ENCODE measurements around the gene PCGF3.
"Not testable (repeated sequence)": the region's sequence is repeated elsewhere in the genome, so short reads cannot be mapped to it uniquely, and the experiment has no call there.

Gene PCGF3

DNA sequence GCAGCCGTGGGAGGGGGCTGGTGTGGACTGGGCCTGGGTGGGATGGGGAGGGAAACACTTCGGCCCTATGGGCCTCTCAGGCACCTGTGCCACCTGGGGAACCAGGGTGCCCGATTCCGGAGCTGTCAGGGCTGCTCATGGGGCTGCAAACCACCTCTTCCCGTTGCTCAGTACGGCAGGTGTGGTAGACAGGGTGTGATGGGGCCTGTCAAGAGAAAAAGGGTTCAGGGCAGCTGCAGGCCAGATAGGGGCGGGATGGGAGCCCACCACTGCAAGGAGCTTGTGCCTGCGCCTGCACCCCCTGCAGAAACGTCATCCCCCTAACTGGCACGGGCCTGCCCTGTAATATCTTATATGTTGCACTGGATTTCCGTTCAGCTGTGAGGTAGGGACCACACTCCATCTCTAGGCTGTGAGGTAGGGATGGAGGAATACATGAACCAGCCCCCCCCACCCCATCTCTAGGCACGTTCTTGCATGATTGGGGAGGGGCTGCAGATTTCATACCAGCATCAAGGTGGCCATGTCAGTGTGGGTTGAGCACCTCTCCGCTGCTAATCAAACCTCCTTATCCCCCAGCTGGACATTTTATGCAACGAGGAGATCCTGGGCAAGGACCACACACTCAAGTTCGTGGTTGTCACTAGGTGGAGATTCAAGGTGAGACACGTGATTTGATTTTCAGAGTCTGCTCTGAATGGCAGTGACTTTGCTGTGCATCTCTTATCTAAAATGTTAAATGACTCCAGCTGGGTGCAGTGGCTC lies 59.0 kb downstream of the PCGF3 start:
- DNase-seq (ENCODE audit: low read depth), result no peak

DNA sequence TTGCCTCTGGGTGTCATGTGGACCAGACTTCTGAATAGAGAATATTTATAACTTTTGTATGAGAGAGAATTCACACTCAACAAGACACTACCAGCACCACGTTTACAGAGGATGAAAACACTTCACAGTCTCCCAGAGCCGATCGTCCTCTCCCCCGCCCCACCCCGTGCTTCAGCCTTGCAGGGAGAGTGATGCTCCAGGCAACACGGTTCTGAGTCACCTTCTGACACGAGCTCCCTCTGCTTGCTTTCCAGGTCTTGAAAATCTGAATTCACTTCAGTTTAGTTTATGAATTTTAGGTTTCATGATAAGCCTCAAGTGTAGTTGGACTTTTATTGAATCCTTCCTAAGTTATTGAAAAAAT lies 60.5 kb downstream of the PCGF3 start:
- DNase-seq (ENCODE audit: low read depth), result peak; percentile 43

DNA sequence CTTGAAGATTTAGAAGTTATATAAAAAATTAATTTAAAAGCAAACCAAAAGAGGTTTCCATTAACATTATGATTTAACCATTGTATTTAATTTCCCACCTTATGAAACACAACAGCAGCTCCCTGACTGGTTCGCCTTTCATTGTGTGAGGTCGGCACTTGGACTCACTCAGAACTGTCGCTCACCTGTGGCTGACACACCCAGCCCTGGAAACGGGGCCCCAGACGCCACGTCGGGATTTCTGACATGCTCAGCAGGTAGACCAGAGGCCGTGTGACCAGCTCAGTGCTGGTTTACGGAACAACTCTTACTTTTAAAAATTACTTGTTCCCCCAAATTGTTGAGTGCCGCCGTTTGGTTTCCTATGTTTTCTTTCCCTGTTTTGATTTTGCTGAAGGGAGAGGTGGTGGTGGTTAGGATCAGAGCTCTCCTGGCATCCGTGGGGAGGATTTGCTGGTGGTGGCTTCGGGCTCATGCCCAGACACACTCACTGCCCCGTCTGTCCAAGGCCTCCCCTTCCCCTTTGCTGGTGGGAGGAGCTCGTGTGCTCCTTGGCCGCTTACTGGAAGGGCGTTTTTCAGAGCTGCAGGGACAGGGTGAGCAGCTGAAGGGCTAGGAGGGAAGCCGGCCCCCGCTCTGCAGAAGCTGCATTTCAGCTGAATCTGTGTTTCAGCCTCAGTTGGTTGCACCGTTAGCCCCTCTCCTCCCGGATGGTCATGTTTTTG lies 61.1 kb downstream of the PCGF3 start:
- no peak for DNase-seq (ENCODE audit: low read depth)

DNA sequence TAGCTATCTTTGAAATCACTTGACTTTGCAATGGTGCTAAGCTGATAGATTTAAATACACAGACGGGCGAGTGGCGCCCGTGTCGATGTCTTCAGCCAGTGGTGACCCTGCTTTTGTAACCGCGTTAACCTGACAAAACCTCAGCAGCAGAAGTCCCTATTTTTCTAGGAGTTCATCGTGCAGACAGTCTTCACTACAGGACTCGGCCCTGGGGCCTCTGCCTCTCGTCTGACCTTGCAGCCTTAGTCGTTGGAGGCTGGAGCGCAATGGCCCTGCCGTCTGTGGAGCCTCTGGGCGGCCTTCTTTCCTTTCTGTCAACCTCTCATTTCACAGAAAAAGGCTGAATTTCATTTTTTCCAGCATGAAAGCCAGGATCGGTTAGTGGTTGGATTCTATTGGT lies 62.4 kb downstream of the PCGF3 start:
- DNase-seq (ENCODE audit: low read depth), result no peak

DNA sequence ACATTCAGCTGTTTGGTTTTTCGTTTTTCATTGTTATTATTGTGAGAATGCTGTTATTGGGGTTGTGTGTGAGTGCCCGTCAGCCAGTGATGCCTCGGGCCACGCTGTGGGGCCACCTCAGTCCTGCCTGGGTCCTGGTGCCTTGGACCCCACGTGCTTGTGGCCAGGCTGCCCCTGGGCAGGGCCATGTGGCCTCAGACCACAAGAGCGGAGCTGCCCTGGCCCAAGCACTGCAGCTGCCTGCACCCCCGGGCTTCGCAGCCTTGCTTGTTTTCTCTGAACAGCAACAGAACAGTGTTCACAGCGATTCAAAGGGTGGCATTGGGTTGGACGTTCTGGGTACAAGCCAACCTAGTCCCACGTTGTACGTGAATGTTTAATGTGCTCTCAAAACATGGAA lies 63.4 kb downstream of the PCGF3 start:
- DNase-seq (ENCODE audit: low read depth), result no peak

DNA sequence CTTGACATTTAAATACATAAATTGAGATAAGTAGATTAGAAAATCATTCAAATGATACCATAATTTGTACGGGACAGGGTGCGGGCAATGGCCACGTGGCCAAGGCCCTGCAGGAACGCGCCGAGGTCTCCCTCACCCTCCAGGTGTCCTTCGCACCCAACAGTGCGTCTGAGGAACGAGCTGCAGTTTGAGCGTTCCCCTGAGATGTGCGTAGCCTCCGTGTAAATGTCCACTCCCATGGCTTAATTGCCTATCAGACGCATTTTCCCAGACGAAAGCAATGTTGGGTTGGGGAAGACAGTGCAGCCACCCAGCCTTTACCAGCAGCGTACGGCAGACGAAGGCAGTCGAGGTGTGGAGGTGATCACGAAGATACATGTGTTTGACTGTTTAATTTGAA lies 63.9 kb downstream of the PCGF3 start:
- DNase-seq (ENCODE audit: low read depth), result no peak

DNA sequence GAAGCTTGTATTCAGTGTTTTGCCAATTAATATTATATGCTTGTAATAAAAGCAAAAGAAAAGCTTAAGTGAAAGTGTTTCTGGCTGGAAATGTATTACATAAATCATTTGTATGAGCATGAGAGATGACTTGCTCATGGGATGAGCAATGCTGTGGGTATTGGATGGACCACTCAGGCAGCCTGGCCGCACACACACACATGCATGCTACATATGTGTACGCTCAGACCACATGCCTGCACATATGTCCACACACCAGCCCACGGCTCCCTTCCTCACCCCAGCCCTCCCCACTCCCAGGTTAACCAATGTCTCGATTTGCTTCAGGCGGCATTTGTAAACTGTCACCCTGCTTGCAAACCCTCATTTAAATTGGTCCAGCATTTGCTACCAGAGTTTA lies 64.4 kb downstream of the PCGF3 start:
- peak; percentile 9 for DNase-seq (ENCODE audit: low read depth)

DNA sequence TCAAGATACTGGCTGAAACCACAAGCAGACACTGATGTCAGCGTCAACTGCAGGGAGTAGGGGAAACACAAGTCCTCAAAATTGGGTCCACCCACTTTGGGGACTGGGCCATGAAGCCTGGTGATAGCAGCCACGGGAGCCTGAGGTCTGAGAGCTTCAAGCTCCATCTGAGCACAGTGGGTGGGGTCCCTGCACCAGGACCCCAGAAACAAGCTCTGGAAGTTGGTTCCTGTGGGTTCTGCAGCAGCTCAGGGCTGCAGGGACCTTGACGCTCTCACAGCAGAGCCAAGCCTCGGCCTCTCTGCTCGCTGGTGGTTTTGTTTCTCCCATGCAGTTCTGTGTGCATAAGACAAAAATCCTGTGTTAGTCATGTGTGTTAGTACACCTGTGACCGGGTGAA lies 65.8 kb downstream of the PCGF3 start:
- no peak for DNase-seq (ENCODE audit: low read depth)

DNA sequence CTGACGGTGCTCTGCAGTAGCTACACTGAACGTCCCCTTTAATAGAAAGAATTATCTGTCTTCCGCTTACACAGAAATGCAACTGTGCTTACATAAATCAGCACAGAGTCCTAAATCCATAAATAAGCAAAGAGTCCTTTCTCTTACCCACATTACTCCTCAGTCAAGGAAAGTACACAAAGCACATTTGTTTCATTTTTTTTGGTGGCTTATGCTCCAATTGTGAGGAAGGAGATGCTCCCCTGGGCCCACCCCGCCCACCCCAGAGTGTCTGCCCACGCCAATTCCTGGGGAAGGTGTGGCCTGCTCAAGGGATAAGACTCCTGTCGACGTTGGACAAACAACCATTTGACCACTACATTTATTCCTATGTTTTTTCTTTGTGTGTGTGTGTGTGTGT lies 66.5 kb downstream of the PCGF3 start:
- DNase-seq (ENCODE audit: low read depth), result no peak

DNA sequence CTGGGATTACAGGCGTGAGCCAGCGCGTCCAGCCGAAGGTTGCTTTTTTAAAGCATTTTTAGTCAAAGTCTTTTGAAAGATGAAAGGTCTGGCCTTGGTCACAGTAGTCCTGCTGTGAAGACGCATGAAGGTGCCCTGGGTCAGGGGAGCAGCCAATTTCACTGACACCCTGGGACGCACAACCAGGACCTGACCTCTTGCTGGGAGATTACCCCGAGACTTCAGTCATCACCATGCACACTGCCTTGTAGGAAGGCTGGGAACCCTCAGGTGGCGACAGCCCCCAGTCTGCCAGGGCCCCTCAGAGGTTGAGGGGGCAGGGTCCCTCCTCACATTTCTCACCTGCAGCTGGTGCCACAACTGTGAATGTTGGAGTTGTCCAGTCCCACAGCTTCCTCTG lies 67.1 kb downstream of the PCGF3 start:
- no peak for DNase-seq (ENCODE audit: low read depth)

DNA sequence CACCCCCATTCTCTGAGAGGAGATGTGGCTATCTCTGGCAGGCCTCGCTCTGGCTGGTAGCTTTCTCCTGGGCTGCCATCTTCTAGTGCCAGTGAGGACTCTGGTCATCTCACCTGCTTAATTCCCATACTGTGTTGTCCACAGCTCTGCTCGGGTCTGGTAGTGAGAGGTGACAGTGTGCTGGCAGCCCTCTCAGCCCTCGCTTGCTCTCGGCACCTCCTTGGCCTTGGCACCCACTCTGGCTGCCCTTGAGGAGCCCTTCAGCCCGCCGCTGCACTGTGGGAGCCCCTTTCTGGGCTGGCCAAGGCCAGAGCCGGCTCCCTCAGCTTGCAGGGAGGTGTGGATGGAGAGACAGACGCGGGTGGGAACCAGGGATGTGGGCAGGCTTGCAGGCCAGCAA lies 67.6 kb downstream of the PCGF3 start:
- DNase-seq (ENCODE audit: low read depth), result no peak

DNA sequence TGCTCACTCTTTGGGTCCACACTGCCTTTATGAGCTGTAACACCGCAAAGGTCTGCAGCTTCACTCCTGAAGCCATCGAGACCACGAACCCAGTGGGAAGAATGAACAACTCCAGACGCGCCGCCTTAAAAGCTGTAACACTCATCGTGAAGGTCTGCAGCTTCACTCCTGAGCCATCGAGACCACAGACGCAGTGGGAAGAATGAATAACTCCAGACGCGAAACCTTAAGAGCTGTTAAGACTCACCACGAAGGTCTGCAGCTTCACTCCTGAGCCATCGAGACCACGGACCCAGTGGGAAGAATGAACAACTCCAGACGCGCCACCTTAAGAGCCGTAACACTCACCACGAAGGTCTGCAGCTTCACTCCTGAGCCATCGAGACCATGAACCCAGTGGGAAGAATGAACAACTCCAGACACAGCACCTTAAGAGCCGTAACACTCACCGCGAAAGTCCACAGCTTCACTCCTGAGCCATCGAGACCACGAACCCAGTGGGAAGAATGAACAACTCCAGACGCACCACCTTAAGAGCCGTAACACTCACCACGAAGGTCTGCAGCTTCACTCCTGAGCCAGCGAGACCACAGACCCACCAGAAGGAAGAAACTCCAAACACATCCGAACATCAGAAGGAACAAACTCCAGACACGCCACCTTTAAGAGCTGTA lies 68.9 kb downstream of the PCGF3 start:
- DNase-seq (ENCODE audit: low read depth), result not testable (repeated sequence)

DNA sequence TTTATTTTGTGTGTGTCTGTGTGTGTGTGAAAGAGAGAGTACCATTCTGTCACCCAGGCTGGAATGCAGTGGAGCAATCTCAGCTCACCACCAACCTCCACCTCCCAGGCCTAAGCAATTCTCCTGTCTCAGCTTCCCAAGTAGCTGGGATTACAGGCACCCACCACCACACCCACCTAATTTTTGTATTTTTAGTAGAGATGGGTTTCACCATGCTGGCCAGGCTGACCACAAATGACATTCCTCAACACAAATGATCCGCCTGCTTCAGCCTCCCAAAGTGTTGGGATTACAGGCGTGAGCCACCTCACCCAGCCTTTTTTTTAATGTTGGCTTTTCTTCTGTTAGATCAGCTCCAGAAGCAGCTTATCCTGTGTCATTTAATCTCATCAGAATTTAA lies 69.9 kb downstream of the PCGF3 start:
- not testable (repeated sequence) for DNase-seq (ENCODE audit: low read depth)

DNA sequence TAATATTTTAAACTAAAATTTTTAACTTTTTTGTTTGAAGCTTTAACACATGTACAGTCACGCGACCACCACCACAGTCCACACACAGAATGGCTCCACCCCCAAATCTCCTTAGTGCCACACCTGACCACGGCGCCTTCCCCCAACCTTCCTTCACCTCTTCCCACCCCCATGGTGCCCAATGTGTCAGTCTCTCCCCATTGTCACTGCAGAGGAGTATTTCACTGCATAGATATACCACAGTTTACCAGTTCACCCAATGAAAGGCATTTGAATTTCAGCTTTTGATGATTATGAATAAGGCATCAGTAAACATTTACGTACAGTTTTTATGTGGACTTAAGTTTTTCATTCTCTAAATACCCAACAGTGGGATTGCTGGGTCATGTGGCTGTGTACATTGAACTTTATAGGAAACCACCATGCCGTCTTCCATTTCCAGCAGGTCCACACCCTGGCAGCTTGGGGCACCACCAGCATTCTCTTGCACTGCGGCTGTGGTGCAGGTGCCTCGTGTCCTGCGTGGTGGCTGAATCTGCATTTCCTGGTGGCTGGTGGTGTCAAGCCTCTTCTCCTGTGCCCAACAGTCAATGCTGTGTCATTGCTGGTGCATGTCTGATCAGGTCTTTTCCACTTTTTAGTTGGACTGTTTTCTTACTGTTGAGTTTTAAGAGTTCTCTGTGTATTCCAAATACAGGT lies 71.3 kb downstream of the PCGF3 start:
- no peak for DNase-seq (ENCODE audit: low read depth)

DNA sequence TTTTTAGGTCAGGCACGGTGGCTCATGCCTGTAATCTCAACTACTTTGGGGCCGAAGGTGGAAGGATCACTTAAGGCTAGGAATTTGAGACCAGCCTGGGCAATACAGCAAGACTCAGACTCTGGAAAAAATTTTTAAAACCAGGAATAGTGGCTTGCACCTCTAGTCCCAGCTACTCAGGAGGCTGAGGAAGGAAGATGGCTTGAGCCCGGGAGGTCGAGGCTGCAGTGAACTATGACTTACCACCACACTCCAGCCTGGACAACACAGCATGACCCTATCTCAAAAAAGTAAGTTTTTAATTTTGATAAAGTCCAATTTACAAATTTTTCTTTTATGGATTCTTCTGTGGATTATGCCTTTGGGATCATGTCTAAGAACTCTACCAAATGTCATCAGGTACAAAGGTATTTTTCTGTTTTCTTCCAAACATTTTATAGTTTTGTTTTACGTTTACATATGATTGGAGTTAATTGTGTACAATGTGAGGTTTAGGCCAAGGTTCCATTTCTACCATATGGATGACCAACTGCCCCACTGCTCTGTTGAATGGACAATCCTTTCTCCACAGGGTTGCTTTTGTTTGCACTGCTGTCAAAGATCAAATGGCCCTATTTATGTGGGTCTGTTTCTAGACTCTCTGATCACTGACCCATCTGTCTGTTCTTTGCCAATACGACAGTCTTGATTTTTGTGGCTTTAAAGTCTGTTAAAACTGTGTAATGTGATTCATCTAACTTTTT lies 72.1 kb downstream of the PCGF3 start:
- no peak for DNase-seq (ENCODE audit: low read depth)

DNA sequence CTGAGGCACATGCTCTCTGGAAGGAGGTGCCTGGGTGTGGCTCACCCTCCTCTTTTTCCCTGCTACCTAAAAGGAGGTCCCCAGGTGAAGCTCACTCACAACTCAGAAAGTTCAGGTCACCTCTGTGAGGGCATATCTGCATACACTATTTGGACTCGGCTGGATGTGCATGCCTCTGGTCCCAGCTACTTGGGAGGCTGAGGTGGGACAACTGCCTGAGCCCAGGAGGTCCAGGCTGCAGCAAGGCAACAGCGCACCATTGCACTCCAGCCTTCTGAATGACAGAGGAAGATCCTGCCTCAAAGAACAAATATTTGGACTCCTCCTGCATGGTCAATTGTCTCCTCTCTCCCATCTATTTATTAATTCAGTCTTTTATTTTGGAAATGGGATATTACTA lies 73.9 kb downstream of the PCGF3 start:
- no peak for DNase-seq (ENCODE audit: low read depth)

DNA sequence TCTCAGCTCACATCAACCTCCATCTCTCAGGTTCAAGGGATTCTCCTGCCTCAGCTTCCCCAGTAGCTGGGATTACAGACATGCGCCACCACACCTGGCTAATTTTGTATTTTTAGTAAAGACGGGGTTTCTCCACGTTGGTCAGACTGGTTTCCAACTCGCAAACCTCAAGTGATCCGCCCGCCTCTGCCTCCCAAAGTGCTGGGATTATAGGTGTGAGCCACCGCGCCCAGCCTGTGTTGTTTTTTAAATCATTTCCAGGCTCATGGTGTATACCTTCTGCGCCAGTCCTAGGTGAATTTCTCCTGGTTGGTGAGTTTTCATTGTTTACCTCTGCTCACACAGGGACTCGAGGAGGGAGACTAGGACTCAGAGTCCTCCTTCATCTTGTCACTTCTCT lies 74.6 kb downstream of the PCGF3 start:
- DNase-seq (ENCODE audit: low read depth), result not testable (repeated sequence)

DNA sequence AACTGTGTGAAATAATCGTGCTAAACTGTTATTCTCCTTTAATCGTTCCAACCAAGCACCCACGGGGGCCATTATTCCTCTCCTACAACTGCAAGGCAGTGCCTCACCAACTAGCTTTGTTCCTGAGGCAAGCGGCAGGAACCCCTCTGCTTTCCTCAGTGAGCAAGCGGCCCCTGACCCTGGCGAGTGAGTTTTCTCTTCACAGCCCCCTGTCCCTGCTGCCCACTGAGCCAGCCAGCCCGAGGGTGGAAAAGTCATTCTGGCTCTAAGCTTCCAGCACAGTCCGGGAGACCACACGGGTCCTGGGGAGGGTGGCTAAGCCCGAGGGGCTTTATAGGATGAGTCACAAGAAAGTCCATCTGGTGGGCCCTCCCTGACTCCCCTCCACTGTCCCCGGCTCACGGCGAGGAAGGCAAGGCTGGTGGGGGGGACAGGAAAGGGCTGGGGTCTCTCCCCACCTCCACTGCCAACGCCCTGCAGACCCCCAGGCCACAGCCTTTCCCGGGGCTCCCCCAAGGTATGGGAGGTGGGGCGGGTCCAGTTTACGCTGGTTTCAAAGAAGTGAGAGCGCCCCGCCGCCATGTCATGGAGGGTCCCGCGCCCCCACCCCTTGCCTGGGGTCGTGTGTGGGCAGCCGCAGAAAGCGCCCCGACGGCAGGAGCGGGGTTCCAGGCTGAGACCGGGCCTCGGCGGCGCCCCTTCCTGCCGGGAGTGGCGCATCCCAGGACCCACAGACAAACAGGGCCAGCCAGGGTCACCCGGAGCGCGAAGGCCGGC lies 75.3 kb downstream of the PCGF3 start:
- peak; percentile 35 for DNase-seq (ENCODE audit: low read depth)

DNA sequence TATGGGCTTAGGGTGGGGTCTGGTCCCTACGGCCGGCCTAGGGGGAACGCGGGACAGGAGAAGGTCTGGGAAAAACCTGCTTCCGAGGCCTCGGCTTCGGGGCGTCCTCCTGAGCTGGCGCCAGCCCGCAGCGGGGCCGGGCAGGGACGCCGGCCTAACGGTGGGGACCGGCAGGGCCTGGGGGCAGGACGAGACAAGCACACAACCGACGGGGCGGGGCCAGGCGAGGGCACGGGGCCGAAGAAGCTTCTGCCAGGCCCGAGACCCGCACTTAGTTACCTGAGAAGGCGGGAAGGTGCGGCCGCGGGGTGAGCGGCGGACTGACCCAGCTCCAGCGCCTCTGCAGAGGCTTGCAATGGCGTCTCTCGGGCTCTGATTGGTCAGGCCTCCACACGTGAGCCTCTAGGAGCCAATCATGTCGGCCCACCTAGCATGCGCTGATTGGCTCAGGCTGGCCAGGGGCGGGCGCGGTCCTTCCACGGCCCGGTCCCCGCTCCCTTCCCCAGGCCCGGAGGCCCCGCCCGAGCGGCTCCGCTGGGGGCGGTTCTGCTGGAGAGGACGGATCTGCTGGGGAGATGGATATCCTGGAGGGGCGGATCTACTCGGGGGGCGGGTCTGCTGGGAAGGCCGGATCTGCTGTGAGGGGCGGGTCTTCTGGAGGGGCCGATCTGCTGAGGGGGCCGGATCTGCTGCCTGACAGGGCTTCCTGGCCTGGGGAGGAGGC lies 76.0 kb downstream of the PCGF3 start:
- peak; percentile 99 for DNase-seq (ENCODE audit: low read depth)
